EL (cell line): ENCODE results near the gene CORO1A.
"Not testable (repeated sequence)": the region's sequence is repeated elsewhere in the genome, so short reads cannot be mapped to it uniquely, and the experiment has no call there.

Source experiments
- DNase-seq: peaks from one replicate; pipeline ENCODE4 v3.0.0-alpha.2; 2016

Gene CORO1A

DNA sequence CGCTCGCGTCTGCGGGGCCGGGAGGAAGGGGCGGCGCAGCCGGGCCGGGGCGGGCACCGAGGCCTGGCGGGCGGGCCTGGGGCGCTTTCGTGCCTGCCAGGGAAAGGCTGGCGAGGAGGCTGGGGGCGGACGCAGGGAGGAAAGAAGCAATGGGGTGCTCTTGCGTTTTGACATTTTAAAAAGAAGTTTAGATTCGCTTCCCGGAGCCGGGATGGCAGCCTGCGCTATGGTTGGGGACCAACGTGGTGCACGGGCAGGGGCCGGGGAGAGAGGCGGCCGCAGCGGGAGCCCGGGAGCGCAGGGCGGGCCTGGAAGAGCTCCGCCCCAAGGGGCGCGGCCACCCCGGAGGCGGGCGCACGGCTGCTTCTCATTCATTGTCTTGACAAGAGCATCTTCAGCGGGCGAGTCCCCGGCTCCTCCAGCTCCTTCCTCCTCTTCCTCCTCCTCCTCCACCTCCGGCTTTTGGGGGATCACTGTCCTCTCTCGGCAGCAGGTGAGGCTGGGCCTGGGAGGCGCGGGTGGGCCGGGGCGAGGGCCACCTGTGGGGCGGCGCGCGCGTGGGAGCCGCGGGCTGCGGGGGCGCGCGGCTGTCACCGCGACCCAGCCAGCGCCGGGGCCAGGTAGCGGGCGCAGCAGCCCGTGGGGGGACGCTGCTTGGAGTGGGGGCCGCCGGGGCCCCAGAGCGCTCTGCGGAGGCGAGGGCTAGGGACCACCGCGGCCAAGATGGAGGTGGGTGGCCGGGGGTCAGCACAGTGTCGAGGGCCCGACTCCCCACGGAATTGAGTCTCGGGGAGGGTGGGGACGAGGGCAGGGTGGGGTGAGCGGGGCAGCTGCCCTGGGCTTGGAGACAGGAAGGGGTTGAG, at the start of gene CORO1A:
Gene CORO1A, plus strand, starts transcription at position 370 of the 863 bp plus-strand sequence. CDS start 1,608 bp downstream, outside the sequence.
- DNase-seq, result peak; percentile 76

DNA sequence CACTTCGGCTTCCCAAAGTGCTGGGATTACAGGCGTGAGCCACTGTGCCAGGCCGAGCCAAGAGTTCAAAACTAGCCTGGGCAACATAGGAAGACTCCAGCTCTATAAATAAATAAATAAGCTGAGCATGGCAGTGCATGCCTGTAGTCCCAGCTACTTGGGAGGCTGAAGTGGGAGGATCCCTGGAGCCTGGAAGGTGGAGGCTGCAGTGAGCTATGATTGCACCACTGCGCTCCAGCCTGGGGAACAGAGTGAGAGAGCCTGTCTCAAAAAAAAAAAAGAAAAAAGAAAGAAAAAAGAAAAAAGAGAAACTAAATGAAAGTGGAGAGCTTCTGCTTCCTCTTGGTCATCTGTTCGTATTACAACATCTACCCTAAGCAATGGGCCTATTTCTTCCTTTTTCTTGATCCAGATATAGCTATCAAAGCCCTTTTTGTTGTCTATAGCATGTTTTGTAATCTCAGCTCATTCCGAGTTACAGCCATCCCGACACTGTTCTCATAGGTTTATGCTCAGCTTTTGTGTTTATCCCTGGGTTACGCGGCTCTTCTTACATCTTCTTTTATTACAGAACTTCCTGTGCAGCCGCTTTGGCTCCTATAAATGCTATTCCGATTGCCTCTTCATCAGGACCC, 46.3 kb upstream of the CORO1A start:
- DNase-seq, result no peak

DNA sequence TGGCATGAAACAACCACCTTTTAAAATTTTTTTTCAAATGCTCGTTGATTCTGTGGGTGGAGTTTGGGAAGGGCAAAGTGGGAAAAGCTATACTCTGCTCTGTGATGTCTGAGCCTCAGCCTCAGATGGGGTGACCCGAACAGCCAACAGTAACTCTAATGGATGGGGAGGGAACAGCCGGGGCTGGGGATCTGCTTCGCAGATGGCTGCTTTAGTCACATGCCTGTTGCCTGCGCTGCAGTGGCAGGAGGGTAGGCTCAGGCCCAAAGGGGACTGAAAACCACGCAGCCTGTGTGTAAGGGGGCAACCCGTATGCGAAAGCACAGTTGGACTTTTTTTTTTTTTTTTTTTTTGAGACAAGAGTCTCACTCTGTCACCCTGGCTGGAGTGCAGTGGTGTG, 45.5 kb upstream of the CORO1A start:
- no peak for DNase-seq

DNA sequence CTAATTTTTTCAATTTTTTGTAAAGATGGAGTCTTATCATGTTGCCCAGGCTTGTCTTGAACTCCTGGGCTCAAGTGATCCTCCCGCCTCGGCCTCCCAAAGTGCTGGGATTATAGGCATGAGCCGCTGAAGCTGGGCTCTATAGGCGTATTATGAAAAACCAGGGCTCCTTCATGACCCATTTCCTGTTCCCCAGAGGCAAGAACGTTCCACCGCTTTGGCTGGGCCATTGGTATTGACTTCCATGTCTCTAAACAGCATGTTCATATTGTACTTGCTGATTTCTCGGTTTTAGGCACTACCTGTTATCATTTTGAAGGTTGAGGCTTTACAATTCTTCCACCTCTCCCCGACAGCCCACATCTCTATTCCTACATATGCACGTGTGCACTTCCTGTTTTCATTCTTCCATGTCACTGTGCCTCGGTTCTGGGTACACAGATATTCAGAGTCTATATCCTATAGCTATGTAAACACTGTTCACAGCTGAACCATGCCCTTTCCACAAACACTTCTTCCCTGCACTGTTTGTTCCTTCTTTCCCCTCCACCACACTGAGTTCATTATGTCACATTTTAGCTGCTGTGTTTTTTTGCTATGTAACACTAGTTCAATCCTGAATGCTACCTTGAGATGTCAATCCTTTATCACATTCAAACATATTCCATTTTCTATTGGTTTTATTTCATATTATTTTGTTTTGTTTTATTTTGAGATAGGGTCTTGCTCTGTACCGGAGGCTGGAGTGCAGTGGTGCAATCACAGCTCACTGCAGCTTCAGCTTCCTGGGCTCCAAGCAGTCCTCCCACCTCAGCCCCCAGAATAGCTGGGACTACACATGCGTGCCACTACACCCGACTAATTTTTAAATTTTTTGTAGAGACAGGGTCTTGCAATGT, 43.6 kb upstream of the CORO1A start:
- DNase-seq, result no peak

DNA sequence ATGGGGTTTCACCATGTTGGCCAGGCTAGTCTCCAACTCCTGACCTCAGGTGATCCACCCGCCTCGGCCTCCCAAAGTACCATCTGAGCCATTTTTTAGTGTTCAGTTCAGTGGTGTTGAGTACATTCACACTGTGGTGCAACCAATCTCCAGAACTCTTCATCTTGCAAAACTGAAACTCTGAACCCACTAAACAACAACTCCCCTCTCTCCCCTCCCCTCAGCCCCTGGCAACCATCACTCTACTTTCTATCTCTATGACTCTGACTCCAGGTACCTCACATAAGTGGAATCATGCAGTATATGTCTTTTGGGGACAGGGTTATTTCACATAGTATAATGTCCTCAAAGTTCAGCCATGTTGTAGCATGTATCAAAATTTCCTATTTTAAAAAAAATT, 41.7 kb upstream of the CORO1A start:
- no peak for DNase-seq

DNA sequence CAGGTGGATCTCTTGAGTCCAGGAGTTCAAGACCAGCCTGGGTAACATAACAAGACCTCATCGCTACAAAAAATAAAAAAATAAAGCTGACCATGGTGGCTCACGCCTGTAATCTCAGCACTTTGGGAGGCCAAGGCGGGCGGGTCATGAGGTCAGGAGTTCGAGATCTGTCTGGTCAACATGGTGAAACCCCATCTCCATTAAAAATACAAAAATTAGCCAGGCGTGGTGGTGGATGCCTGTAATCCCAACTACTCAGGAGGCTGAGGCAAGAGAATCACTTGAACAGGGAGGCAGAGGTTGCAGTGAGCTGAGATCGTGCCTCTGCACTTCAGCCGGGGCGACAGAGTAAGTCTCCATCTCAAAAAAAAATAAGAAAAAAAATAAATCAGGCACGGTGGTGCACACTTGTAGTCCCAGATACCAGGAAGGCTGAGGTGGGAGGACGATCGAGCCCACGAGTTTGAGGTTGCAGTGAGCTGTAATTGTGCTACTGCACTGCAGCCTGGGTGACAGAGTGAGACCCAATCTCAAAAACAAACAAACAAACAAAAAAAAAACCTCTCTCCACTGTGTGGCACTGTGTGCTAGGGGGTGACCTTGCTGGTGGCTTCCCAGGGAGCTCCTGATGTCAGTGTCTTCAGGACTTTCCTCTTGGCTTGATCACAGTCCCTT, 40.6 kb upstream of the CORO1A start:
- no peak for DNase-seq

DNA sequence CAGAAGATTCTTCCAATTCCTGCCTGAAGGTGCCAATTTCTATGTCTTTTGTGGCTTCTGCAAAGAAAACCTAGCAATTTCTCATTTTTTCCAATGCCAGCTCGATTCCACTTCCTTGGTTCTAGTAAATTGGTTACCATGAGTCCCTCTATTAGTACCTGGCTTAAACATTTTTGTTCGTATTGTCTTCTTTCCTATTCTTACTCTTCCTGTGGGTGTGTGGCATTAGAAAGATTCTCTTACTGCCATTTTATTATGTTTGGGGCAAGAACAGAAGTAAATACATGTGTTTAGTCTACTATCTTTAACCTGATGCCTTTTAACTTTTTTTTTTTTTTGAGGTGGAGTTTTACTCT, 40.1 kb upstream of the CORO1A start:
- no peak for DNase-seq

DNA sequence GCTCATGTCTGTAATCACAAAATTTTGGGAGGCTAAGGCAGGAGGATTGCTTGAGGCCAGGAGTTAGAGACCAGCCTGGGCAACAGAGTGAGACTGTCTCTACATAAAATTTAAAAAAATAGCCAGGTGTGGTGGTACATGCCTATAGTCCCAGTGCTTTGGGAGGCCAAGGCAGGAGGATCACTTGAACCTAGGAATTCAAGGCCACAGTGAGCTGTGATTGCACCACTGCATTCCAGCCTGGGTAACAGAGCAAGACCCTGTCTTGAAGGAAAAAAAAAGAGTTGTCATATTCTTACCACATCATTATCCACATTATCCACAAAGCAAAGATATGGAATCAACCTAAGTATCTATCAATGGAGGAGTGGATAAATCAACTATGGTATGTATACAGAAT, 39.4 kb upstream of the CORO1A start:
- DNase-seq, result no peak

DNA sequence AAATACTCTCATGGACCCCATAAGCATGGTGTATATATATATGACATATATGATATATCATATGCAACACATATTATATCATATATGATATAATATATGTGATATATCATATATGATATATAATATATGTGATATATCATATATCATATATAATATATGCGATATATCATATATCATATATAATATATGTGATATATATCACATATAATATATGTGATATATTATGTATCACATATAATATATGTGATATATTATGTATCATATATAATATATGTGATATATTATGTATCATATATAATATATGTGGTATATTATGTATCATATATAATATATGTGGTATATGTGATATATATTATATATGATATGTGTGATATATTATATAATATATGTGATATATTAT, 38.5 kb upstream of the CORO1A start:
- no peak for DNase-seq

DNA sequence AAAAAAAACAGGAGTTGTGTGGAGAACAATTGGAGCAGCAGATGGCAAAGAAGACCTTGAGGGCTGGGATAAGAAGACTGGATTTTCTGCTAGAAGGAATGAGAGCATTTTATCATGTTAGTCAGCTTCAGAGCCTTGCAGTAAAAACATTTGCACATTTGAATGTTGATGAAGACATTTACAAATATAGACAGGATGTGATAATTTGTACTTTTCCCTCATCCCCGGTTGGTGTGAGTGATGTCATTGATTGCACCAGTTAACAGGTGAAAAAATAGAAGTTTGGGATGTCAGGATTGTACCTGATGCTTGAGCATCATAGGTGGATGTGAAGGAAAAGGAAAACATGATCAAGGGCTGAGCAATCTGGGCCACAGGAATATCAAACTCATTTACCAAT, 37.7 kb upstream of the CORO1A start:
- DNase-seq, result no peak

DNA sequence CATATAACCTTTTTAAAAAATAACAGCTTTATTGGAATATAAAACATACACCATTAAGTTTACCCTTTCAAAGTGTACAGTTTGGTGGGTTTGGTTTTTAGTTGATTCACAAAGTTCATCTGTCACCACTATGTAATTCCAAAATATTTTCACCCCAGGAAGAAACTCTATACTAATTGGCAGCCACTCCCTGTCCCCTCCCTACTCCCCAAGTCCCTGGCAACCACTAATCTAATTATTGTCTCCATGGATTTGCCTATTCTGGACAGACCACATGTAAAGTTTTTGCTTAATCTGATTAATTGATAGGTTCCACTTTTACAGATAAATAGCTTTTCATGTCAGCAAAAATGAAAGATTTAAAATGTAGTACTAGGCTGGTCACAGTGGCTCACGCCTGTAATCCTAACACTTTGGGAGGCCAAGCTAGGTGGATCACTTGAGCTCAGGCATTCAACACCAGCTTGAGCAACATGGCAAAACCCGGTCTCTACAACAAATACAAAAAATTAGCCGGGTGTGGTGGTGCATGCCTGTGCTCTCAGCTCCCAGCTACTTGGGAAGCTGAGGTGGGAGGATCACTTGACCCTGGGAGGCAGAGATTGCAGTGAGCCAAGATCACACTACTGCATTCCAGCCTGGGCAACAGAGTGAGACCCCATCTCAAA, 35.4 kb upstream of the CORO1A start:
- no peak for DNase-seq

DNA sequence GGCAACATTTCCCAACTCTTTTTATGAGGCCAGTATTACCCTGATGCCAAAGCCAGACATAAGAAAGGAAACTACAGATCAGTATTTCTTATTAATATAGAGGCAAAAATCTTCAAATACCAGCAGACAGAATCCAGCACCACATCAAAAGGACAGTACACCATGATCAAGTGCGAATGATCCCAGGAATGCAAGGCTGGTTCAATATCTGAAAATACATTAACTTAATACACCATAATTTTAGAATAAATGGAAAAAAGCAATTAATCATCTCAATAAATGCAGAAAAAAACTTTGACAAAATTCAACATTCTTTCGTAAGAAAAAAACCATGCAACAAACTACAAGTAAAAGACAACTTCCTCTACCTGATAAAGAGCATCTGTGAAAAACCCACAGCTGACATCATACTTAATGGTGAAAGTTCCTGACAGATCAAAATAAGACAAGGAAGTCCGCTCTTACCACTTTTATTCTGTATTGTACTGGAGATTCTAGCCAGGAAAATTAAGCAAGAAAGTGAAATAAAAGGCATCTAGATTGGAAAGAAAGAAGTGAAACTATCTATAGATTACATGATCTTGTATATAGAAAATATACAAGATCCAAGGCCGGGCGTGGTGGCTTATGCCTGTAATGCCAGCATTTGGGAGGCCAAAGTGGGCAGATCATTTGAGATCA, 34.0 kb upstream of the CORO1A start:
- no peak for DNase-seq

DNA sequence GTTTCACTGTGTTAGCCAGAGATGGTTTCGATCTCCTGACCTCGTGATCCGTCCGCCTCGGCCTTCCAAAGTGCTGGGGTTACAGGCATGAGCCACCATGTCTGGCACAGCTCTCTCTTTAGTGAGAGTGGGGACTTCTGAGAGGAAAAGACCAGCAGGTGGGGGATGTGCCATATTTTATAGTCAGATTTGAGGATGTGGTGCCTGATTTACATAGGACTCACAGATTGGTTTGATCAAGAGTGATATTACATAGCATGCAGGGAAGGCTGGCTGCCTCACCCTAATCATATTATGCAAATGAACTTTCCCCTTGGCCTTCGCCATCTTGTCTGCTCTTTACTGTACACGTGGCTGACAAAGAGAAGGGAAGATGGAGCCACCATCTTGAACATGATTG, 32.3 kb upstream of the CORO1A start:
- DNase-seq, result no peak

DNA sequence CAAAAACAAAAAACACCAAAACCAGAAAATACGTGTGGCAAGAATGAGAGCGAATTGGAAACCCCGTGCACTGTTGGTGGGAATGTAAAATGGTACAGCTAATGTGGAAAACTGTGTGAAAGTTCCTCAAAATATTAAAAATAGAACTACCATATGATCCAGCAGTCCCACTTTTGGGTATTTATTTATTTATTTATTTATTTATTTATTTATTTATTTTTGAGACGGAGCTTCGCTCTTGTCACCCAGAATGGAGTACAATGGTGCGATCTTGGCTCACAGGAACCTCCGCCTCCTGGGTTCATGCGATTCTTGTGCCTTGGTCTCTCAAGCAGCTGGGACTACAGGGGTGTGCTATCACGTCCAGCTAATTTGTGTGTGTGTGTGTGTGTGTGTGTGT, 30.9 kb upstream of the CORO1A start:
- no peak for DNase-seq

DNA sequence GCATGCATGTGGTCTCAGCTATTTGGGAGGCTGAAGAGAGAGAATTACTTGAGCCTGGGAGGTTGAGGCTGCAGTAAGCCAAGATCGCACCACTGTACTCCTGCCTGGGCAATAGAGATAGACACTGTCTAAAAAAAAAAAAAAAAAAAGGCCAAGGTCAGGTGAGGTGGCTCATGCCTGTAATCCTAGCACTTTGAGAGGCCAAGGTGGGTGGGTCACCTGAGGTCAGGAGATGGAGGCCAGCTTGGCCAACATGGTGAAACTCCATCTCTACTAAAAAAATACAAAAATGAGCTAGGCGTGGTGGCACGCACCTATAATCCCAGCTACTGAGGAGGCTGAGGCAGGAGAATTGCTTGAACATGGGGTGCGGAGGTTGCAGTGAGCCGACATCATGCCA, 28.2 kb upstream of the CORO1A start:
- no peak for DNase-seq

DNA sequence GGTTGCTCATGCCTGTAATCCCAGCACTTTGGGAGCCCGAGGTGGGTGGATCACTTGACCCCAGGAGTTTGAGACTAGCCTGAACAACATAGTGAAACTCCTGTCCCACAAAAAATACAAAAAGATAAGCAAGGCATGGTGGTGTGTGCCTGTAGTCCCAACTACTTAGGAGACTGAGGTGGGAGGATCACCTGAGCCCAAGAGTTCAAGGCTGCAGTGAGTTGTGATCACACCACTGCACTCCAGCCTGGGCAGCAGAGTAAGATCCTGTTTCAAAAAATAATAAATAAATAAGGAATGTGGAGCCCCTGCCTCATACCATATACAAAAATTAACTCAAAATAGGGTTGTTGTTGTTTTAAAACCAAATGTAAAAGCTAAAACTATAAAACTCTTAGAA, 26.2 kb upstream of the CORO1A start:
- DNase-seq, result no peak

DNA sequence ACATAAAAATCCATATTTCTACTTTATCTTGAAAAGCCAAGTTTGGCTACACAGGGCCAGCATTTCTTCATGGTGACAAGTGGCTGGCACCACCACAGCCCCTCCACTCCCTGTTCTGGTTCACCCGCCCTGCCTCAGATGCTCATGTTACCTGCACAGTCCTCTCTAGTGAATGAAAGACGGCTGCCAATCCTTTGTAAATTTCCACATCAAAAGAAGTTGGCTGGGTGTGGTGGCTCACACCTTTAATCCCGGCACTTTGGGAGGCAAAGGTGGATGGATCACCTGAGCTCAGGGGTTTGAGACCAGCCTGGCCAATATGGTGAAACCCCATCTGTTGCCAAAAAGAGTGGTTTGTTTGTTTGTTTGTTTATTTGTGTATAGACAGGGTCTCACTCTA, 19.9 kb upstream of the CORO1A start:
- DNase-seq, result no peak

DNA sequence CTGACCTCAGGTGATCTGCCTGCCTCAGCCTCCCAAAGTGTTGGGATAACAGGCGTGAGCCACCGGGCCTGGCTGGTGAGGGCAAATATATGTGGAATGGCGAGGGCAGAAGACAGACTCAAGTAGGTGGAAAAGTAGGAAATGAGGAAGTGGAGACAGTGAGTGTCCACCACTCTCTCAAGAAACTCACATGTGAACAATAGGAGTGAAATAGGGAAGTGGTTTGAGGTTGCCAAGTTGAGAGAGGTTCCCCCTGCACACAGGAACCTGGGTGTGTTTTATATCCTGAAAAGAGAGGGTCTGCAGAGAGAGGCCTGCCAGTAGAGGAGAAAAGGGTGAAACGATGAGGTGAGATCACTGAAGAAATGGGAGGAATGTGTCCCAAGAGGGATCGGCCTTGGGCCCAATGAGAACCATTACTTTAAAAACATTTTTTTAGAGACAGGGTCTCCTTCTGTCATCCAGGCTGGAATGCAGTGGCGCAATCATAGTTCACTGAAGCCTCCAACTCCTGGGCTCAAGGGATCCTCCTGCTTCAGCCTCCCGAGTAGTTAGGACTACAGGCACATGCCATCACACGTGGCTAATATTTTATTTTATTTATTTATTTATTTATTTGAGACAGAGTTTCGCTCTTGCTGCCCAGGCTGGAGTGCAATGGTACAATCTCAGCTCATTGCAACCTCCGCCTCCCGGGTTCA, 17.1 kb upstream of the CORO1A start:
- no peak for DNase-seq

DNA sequence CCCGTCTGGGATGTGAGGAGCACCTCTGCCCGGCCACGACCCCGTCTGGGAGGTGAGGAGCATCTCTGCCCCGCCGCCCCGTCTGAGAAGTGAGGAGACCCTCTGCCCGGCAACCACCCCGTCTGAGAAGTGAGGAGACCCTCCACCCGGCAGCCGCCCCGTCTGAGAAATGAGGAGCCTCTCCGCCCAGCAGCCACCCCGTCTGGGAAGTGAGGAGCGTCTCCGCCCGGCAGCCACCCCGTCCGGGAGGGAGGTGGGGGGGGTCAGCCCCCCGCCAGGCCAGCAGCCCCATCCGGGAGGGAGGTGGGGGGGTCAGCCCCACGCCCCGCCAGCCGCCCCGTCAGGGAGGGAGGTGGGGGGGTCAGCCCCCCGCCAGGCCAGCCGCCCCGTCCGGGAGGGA, 14.7 kb upstream of the CORO1A start:
- DNase-seq, result not testable (repeated sequence)

DNA sequence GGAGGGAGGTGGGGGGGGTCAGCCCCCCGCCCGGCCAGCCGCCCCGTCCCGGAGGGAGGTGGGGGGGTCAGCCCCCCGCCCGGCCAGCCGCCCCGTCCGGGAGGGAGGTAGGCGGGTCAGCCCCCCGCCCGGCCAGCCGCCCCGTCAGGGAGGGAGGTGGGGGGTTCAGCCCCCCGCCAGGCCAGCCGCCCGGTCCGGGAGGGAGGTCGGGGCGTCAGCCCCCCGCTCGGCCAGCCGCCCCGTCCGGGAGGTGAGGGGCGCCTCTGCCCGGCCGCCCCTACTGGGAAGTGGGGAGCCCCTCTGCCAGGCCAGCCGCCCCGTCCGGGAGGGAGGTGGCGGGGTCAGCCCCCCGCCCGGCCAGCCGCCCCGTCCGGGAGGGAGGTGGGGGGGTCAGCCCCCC, 14.0 kb upstream of the CORO1A start:
- not testable (repeated sequence) for DNase-seq

DNA sequence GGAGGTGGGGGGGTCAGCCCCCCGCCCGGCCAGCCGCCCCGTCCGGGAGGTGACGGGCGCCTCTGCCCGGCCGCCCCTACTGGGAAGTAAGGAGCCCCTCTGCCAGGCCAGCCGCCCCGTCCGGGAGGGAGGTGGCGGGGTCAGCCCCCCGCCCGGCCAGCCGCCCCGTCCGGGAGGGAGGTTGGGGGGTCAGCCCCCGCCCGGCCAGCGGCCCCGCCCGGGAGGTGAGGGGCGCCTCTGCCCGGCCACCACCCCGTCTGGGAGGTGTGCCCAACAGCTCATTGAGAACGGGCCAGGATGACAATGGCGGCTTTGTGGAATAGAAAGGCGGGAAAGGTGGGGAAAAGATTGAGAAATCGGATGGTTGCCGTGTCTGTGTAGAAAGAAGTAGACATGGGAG, 13.3 kb upstream of the CORO1A start:
- not testable (repeated sequence) for DNase-seq
